ENCODE results near the gene FGL2. TPM values are rescaled to one million over a fixed set of nuclear protein-coding genes. Genes with fewer than 3 reads are reported as not detected.

Gene FGL2
- total RNA-seq: under 0.01 and 0.20 TPM in 2 replicates

GRCh38 chr7:77199013-77199966, at the start of gene FGL2:
Gene FGL2, minus strand, starts transcription at chr7:77199819. Its CDS starts 26 bp downstream, at chr7:77199793.

Other genes starting within 250 kb of the FGL2 start
- gene SPDYE17, start 167.5 kb downstream of the FGL2 start, total RNA-seq: not detected in 2 replicates
- 0.59 TPM in 1 of 2 replicates, not detected in the other for gene SPDYE18, start 137.3 kb downstream of the FGL2 start, total RNA-seq
- 0.98 and 1.5 TPM in 2 replicates for gene CCDC146, start 77.2 kb downstream of the FGL2 start, total RNA-seq
- 2.3 and 5.1 TPM in 2 replicates for gene GSAP, start 216.5 kb upstream of the FGL2 start, total RNA-seq

All from subcutaneous preadipocyte (primary cell).